ENCODE results near the gene CYP3A7. TPM values are rescaled to one million over a fixed set of nuclear protein-coding genes. Genes with fewer than 3 reads are reported as not detected.
A peak's percentile ranks its signal among the peaks of the same experiment; 100 is the strongest.
"Not testable (repeated sequence)": the region's sequence is repeated elsewhere in the genome, so short reads cannot be mapped to it uniquely, and the experiment has no call there.

The CYP3A7 gene
- total RNA-seq, 3 donors from 2014 or later = 0.39 to 0.82 TPM; not detected in 1

DNA sequence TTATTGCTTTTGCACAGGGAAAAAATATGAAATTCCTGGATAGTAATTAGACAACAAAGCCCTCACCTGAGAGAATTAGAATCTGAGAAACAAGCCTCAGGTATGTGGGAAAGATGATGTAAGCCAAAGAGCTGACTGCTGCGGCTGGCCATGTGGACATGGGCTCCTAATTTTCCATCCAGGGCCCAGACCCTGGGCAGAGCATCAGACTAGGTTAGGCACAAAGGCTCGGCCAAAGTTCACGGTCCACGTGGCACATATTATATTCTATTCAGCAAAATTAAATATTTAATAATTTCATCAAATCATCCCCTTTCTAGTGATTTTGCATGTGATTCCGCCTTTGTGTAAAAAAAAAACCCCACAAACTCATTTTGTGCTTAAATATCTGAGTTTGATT, 43.9 kb upstream of the CYP3A7 start:
- no peak for ATAC-seq

DNA sequence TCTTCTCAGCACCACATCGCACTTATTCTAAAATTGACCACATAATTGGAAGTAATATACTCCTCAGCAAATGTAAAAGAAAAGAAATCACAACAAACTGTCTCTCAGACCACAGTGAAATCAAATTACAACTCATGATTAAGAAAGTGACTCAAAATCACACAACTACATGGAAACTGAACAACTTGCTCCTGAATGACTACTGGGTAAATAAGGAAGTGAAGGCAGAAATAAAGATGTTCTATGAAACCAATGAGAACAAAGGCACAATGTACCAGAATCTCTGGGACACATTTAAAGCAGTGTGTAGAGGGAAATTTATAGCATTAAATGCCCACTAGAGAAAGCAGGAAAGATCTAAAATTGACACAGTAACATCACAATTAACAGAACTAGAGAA, 38.4 kb upstream of the CYP3A7 start:
- H3K4me1 ChIP-seq (ENCODE audit: low read depth); DNase-seq; H3K4me3 ChIP-seq; intact Hi-C loops (cut with DNase I, micrococcal nuclease); H3K9me3 ChIP-seq; H3K36me3 ChIP-seq (ENCODE audit: low read depth): not testable (repeated sequence)
- peak; percentile 36 for ATAC-seq

More for the DNA sequence above, 43.9 kb upstream of the CYP3A7 start:
- H3K4me3 ChIP-seq = no peak overlapping the region
- no peaks in the 10 kb centered on the region for H3K9me3 ChIP-seq
- H3K4me1 ChIP-seq (ENCODE audit: low read depth) = no peaks in the 10 kb centered on the region
- TF ChIP-seq, protein P1, sequence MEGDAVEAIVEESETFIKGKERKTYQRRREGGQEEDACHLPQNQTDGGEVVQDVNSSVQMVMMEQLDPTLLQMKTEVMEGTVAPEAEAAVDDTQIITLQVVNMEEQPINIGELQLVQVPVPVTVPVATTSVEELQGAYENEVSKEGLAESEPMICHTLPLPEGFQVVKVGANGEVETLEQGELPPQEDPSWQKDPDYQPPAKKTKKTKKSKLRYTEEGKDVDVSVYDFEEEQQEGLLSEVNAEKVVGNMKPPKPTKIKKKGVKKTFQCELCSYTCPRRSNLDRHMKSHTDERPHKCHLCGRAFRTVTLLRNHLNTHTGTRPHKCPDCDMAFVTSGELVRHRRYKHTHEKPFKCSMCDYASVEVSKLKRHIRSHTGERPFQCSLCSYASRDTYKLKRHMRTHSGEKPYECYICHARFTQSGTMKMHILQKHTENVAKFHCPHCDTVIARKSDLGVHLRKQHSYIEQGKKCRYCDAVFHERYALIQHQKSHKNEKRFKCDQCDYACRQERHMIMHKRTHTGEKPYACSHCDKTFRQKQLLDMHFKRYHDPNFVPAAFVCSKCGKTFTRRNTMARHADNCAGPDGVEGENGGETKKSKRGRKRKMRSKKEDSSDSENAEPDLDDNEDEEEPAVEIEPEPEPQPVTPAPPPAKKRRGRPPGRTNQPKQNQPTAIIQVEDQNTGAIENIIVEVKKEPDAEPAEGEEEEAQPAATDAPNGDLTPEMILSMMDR (IDR thresholded peaks at IDR 0.05) = no peak
- no peak for DNase-seq
- no peaks in the 10 kb centered on the region for H3K36me3 ChIP-seq (ENCODE audit: low read depth)
- intact Hi-C loops (cut with DNase I, micrococcal nuclease) = no loop called here

DNA sequence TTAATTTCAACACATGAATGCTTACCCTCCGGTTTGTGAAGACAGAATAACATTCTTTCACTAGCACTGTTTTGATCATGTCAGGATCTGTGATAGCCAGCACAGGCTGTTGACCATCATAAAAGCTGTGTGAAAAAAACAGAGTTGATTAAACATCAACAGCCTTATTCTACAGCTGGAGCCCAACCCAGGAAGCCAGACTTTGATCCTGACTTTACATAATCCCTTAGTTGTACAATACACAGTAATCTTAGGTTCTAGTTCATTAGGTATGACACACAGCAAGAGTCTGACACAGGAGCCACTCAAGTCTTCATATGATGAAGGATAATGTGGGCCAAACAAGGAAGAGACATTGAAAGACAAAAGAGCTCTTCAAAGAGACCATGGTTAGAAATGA, 37.6 kb upstream of the CYP3A7 start:
- ATAC-seq (peak; percentile 100), DNase-seq (peak in 1 of 3 donors; percentile 83)
- no peak overlapping the region for H3K4me3 ChIP-seq
- TF ChIP-seq, protein P1 (IDR thresholded peaks at IDR 0.05) = no peak
- intact Hi-C loops (cut with DNase I, micrococcal nuclease) = no loop called here
- H3K36me3 ChIP-seq (ENCODE audit: low read depth) = no peaks in the 10 kb centered on the region
- no peaks in the 10 kb centered on the region for H3K9me3 ChIP-seq
- peaks cover 5% of the 10 kb centered on the region for H3K4me1 ChIP-seq (ENCODE audit: low read depth)

DNA sequence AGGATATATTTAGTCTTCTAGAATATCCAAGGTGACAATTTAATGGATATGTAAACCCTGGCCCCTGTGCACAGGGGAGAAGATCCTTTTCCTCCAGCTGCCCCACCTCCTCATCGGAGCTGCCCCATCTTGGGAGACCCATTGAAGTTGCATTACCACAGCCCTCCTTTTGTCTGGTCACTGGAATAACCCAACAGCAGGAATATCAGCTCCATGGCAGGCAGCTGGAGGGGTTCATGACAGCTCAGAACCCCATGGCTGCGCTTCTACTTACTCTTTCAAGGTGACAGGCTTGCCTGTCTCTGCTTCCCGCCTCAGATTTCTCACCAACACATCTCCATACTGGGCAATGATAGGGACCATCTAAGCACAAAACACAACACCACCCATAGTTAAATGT, 34.5 kb upstream of the CYP3A7 start:
- intact Hi-C loops (cut with DNase I, micrococcal nuclease); H3K36me3 ChIP-seq (ENCODE audit: low read depth); ATAC-seq; H3K9me3 ChIP-seq; H3K4me1 ChIP-seq (ENCODE audit: low read depth); H3K4me3 ChIP-seq; DNase-seq: not testable (repeated sequence)

DNA sequence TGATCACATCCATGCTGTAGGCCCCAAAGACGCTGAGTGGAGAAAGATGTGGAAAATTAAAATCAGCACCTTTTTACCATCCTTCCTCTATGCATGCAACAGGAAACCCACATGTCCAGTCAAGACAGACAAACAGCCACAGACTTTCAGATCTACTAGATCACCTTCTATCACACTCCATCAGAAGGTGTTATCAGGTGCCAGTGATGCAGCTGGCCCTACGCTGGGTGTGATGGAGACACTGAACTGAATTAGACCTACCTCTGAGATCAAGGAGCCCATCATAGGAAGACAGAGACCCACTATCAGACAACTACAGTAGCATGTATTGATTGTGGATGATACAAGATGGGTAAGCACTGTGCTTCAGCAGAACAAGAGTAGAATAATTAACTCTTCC, 33.5 kb upstream of the CYP3A7 start:
- peaks cover 5% of the 10 kb centered on the region for H3K4me1 ChIP-seq (ENCODE audit: low read depth)
- H3K9me3 ChIP-seq = no peaks in the 10 kb centered on the region
- H3K4me3 ChIP-seq = no peak overlapping the region
- TF ChIP-seq, protein P1 (IDR thresholded peaks at IDR 0.05) = no peak
- DNase-seq = no peak
- no peak for ATAC-seq
- H3K36me3 ChIP-seq (ENCODE audit: low read depth) = no peaks in the 10 kb centered on the region
- intact Hi-C loops (cut with DNase I, micrococcal nuclease) = no loop called here

DNA sequence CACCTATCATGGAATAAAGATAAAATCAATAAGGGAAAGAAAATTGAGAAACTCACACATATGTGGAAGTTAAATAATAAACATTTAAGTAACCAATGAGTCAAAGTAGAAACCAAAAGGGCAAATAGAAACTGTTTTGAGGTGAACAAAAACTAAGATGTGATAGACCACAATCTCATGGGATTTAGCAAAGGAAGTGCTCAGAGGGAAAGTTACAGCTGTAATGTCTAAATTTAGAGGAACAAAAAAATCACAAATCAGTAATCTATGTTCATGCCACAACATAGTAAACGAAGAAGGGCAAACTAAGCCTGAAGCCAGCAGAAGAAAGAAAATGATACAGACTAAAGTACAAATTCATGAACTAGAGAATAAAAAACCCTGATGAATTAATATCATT, 32.7 kb upstream of the CYP3A7 start:
- ATAC-seq = no peak
- Histone ChIP-seq H3K4me1 (ENCODE audit: low read depth) (peaks cover 5% of the 10 kb centered on the region), H3K9me3 (no peaks in the 10 kb centered on the region), H3K4me3 (no peak overlapping the region), H3K36me3 (ENCODE audit: low read depth) (no peaks in the 10 kb centered on the region)
- no peak for DNase-seq
- intact Hi-C loops (cut with DNase I, micrococcal nuclease) = no loop called here
- TF ChIP-seq, protein P1 (IDR thresholded peaks at IDR 0.05) = no peak

DNA sequence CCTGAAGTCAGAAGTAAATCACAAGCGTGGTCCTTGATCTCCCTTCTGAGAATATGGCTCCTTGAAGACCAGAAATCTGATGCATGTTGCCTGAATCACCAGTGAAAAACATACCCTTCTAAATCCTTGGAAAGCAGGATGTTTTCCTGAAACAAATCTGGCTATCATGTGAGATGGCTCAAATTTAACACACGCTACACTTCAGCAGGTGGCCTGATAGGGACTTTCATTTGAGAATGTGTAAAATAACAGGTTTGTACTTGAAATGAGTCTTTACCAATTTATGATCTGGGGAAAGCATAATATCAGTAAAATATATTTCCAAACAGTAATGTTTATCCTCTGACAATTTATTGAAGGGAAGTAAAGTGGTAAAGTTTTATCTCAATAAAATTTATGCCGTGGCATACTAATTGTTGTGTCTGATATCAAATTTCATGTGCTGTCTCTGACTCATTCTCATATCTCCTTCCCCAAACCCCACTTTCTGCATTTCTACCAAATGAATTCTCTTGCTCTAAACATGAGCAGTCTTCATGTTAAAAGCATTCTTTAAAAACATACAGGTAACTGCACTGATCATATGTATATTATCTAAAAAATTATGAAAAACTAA, 31.6 kb upstream of the CYP3A7 start:
- intact Hi-C loops (cut with DNase I, micrococcal nuclease) = no loop called here
- DNase-seq = no peak
- H3K4me1 ChIP-seq (ENCODE audit: low read depth) = no peaks in the 10 kb centered on the region
- no peak overlapping the region for H3K4me3 ChIP-seq
- H3K36me3 ChIP-seq (ENCODE audit: low read depth) = no peaks in the 10 kb centered on the region
- H3K9me3 ChIP-seq = no peaks in the 10 kb centered on the region
- no peak for ATAC-seq
- TF ChIP-seq, protein P1 (IDR thresholded peaks at IDR 0.05) = no peak

Data from mucosa of descending colon (tissue), 3 donors.